Suppressor macrophage treated with lipopolysaccharide for 1 hour (primary cell): ENCODE measurements around the gene FRS2.
"Not testable (repeated sequence)": the region's sequence is repeated elsewhere in the genome, so short reads cannot be mapped to it uniquely, and the experiment has no call there.

Experiments
- DNase-seq, 3 donors: peaks; one replicate each; pipeline ENCODE4 v3.0.0-alpha.2; 2020 to 2022

Gene FRS2

GRCh38 chr12:69585189-69586062 is 115.2 kb downstream of the FRS2 start, which contains the start of gene CCT2:
CCT2 (plus strand) TSS chr12:69585459; CDS start chr12:69585522, 63 bp downstream.
- peak; percentile 98 to 99 (median 98) for DNase-seq

GRCh38 chr12:69588527-69588926 is 118.3 kb downstream of the FRS2 start:
- no peak for DNase-seq

- DNase-seq, result no peak
Observed at GRCh38 chr12:69589082-69589481, 118.9 kb downstream of the FRS2 start.

GRCh38 chr12:69595689-69596088 is 125.5 kb downstream of the FRS2 start:
- no peak for DNase-seq

- DNase-seq, result no peak
Observed at GRCh38 chr12:69598174-69598753, 128.1 kb downstream of the FRS2 start.

GRCh38 chr12:69600804-69601203 is 130.6 kb downstream of the FRS2 start:
- DNase-seq, result no peak

- DNase-seq, result no peak
Observed at GRCh38 chr12:69601962-69602685, 131.9 kb downstream of the FRS2 start.

- no peak for DNase-seq
Observed at GRCh38 chr12:69602954-69603353, 132.8 kb downstream of the FRS2 start.

GRCh38 chr12:69603556-69603955 is 133.4 kb downstream of the FRS2 start:
- not testable (repeated sequence) for DNase-seq

GRCh38 chr12:69604275-69604674 is 134.1 kb downstream of the FRS2 start:
- not testable (repeated sequence) for DNase-seq

GRCh38 chr12:69608114-69608513 is 137.9 kb downstream of the FRS2 start:
- DNase-seq, result no peak

- no peak for DNase-seq
Observed at GRCh38 chr12:69610126-69610525, 139.9 kb downstream of the FRS2 start.

GRCh38 chr12:69610729-69611128 is 140.5 kb downstream of the FRS2 start, which contains the start of gene LRRC10:
LRRC10 (minus strand) TSS chr12:69610907; CDS start chr12:69610838, 69 bp downstream.
- no peak for DNase-seq

GRCh38 chr12:69613351-69613750 is 143.2 kb downstream of the FRS2 start:
- DNase-seq, result no peak

GRCh38 chr12:69616025-69616424 is 145.8 kb downstream of the FRS2 start:
- peak in 1 of 3 donors; percentile 3 for DNase-seq

GRCh38 chr12:69619050-69619449 is 148.9 kb downstream of the FRS2 start:
- no peak for DNase-seq

GRCh38 chr12:69620077-69620476 is 149.9 kb downstream of the FRS2 start:
- no peak for DNase-seq

- DNase-seq, result no peak
Observed at GRCh38 chr12:69620921-69621320, 150.7 kb downstream of the FRS2 start.

- no peak for DNase-seq
Observed at GRCh38 chr12:69621551-69621950, 151.4 kb downstream of the FRS2 start.

- DNase-seq, result no peak
Observed at GRCh38 chr12:69623970-69624369, 153.8 kb downstream of the FRS2 start.

GRCh38 chr12:69627501-69627900 is 157.3 kb downstream of the FRS2 start:
- DNase-seq, result no peak
